Omental fat pad (tissue), 4 donors: ENCODE data around the gene TSPAN17. TPM values are rescaled to one million over a fixed set of nuclear protein-coding genes. Genes with fewer than 3 reads are reported as not detected.

ENCODE experiments used
- ATAC-seq: fragments of 150-250 bp; one replicate; pipeline ENCODE4 v1.9.1; 2016; ENCODE audit warnings: mild to moderate bottlenecking, moderate library complexity; ENCODE audit not compliant: low FRiP score
- DNase-seq: peaks from one replicate; pipeline ENCODE4 v3.0.0-alpha.2; 2019; ENCODE audit warnings: low spot score
- CTCF ChIP-seq, 3 donors: fragments of 450-650 bp; IDR thresholded peaks; one replicate each; pipeline ENCODE4 v1.5.1; 2016 to 2017; ENCODE audit warnings: antibody characterized with exemption in 3 of 3, mild to moderate bottlenecking in 3 of 3, moderate library complexity in 2 of 3
- total RNA-seq, 4 donors: library from RNA; depleted of rRNA; stranded (reverse); fragments of >200 nt; gene quantifications; one replicate each; pipeline ENCODE4 v1.1.0, GENCODE V29; 2016

Gene TSPAN17
- total RNA-seq, 4 donors from 2014 or later: 8.9 to 16.9 (median 15.1) TPM

- DNase-seq (no peak), ATAC-seq (no peak)
- TF ChIP-seq CTCF (IDR thresholded peaks at IDR 0.05): no peak
These were observed 7.3 kb upstream of the TSPAN17 start for GRCh38 chr5:176639981-176640380.

GRCh38 chr5:176640616-176641015, 6.7 kb upstream of the TSPAN17 start:
- no peak for TF ChIP-seq CTCF (IDR thresholded peaks at IDR 0.05)
- ATAC-seq (no peak), DNase-seq (no peak)

GRCh38 chr5:176642675-176643490, 4.4 kb upstream of the TSPAN17 start:
- DNase-seq (no peak), ATAC-seq (no peak)
- TF ChIP-seq CTCF (IDR thresholded peaks at IDR 0.05): no peak

GRCh38 chr5:176643491-176644219, 3.6 kb upstream of the TSPAN17 start:
- ATAC-seq (no peak), DNase-seq (no peak)
- no peak for TF ChIP-seq CTCF (IDR thresholded peaks at IDR 0.05)

- no peak for ATAC-seq
- no peak for DNase-seq
- TF ChIP-seq CTCF (IDR thresholded peaks at IDR 0.05): no peak
These were observed 3.0 kb upstream of the TSPAN17 start for GRCh38 chr5:176644294-176644693.

GRCh38 chr5:176644878-176645670, 2.2 kb upstream of the TSPAN17 start:
- TF ChIP-seq CTCF (IDR thresholded peaks at IDR 0.05): no peak
- no peak for DNase-seq
- ATAC-seq: no peak
